Kidney epithelial cell (primary cell): ENCODE data around the gene AKAP13. TPM values are rescaled to one million over a fixed set of nuclear protein-coding genes. Genes with fewer than 3 reads are reported as not detected.

Experiments used
- DNase-seq: peaks from one replicate; pipeline ENCODE4 v3.0.0-alpha.2; 2010; ENCODE audit warnings: low read depth
- H3K27me3 ChIP-seq: 2 replicates; pipeline ENCODE4 v1.6.0; 2011; ENCODE audit warnings: low read length; ENCODE audit not compliant: control insufficient read depth, insufficient read depth
- H3K36me3 ChIP-seq: 2 replicates; pipeline ENCODE4 v1.5.1; 2011; ENCODE audit warnings: low read length; ENCODE audit not compliant: control insufficient read depth, insufficient read depth
- H3K4me3 ChIP-seq: 2 replicates; pipeline ENCODE4 v1.5.1; 2011; ENCODE audit warnings: low read depth, mild to moderate bottlenecking, control low read depth, low read length
- CTCF ChIP-seq: IDR thresholded peaks from 2 replicates; pipeline ENCODE4 v1.5.1; 2011; ENCODE audit warnings: mild to moderate bottlenecking, moderate library complexity, low read length, control low read depth, inconsistent platforms; ENCODE audit not compliant: insufficient read depth, poor library complexity, severe bottlenecking
- total RNA-seq: library from RNA; depleted of rRNA; stranded (reverse); fragments of >200 nt; gene quantifications from 2 replicates; pipeline ENCODE4 v1.2.3, GENCODE V29; 2015

The AKAP13 gene
- total RNA-seq, 1 donor from 2014 or later: 54.0 TPM

- Histone ChIP-seq H3K27me3 (no peaks in the 10 kb centered on the region), H3K4me3 (no peak overlapping the region), H3K36me3 (no peaks in the 10 kb centered on the region)
- no peak for DNase-seq
- no peak for TF ChIP-seq CTCF
These were observed 301.0 kb downstream of the AKAP13 start for GRCh38 chr15:85681386-85681785.

- Histone ChIP-seq H3K36me3 (no peaks in the 10 kb centered on the region), H3K27me3 (no peaks in the 10 kb centered on the region), H3K4me3 (no peak overlapping the region)
- DNase-seq: no peak
- no peak for TF ChIP-seq CTCF
These were observed 303.8 kb downstream of the AKAP13 start for GRCh38 chr15:85684174-85684710.

DNA sequence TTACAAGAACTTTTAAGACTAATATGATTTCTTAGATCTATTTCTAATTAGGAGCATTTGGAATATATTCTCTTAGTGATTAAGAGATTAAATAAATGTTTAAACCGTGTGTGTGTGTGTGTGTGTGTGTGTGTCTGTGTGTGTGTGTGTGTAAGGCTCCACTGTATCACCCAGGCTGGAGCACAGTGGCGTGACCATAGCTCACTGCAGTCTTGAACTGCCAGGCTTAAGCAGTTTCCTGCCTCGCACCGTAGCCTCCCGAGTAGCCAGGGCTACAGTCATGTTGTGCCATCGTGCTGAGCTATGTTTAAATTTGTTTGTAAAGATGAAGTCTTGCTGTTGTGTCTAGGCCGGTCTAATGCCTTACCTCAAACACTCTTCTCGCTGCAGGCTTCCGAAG, 305.0 kb downstream of the AKAP13 start:
- Histone ChIP-seq H3K27me3 (no peaks in the 10 kb centered on the region), H3K4me3 (no peak overlapping the region), H3K36me3 (no peaks in the 10 kb centered on the region)
- TF ChIP-seq CTCF: no peak
- DNase-seq: no peak

- no peaks in the 10 kb centered on the region for H3K27me3 ChIP-seq
- no peak for DNase-seq
- no peak for TF ChIP-seq CTCF
- H3K36me3 ChIP-seq: no peaks in the 10 kb centered on the region
- H3K4me3 ChIP-seq: no peak overlapping the region
These were observed 306.9 kb downstream of the AKAP13 start for GRCh38 chr15:85687329-85687728.

DNA sequence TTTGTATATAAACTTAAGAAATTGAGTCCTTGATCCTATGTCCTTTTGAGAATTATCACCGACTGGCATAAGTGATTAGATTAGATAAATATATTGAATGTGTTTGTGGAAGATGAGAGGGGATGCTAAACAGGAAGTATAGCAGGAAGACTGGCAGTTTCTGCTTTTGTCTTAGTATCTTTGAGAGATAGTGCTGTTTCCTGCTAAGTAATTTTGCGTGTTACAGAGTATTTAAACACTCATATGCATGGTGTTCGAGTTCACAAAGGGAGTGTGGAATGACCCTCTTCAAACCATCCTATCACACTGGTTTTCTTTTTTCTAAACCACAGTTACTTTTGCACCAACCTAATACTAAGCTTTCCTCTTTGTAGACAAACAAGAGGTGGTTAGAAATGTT, 308.3 kb downstream of the AKAP13 start:
- Histone ChIP-seq H3K4me3 (no peak overlapping the region), H3K36me3 (no peaks in the 10 kb centered on the region), H3K27me3 (no peaks in the 10 kb centered on the region)
- no peak for TF ChIP-seq CTCF
- no peak for DNase-seq

- H3K4me3 ChIP-seq: no peak overlapping the region
- DNase-seq: no peak
These were observed 309.3 kb downstream of the AKAP13 start for GRCh38 chr15:85689729-85690128.

More at GRCh38 chr15:85689729-85690128, 309.3 kb downstream of the AKAP13 start:
- Histone ChIP-seq H3K36me3 (no peaks in the 10 kb centered on the region), H3K27me3 (no peaks in the 10 kb centered on the region)
- TF ChIP-seq CTCF: no peak
